ENCODE data around the gene IL5.

DNA sequence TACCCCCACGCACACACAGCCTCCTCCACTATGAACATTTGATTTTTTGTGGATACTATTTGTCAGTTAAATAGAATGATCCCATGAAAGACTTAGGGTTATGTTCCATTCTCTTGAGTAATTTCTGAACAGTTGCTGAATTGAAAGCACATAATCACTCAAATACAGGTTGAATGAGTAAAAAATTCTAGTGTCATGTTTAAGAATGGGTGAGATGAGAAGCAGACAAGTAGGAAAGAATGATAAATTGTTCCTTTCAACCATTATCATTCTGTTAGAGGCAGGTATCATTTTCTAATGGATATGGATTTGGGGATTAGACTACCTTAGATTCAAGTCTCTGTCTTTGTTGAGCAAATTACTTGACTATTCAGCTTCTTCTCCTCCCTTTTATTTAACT lies 32.8 kb upstream of the IL5 start:
- TF ChIP-seq, protein P1, sequence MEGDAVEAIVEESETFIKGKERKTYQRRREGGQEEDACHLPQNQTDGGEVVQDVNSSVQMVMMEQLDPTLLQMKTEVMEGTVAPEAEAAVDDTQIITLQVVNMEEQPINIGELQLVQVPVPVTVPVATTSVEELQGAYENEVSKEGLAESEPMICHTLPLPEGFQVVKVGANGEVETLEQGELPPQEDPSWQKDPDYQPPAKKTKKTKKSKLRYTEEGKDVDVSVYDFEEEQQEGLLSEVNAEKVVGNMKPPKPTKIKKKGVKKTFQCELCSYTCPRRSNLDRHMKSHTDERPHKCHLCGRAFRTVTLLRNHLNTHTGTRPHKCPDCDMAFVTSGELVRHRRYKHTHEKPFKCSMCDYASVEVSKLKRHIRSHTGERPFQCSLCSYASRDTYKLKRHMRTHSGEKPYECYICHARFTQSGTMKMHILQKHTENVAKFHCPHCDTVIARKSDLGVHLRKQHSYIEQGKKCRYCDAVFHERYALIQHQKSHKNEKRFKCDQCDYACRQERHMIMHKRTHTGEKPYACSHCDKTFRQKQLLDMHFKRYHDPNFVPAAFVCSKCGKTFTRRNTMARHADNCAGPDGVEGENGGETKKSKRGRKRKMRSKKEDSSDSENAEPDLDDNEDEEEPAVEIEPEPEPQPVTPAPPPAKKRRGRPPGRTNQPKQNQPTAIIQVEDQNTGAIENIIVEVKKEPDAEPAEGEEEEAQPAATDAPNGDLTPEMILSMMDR (IDR thresholded peaks at IDR 0.05; ENCODE audit: poor library complexity, severe bottlenecking): no peak
- TF ChIP-seq RAD21 (conservative IDR thresholded peaks at IDR 0.05) (no peak), MXI1 (conservative IDR thresholded peaks at IDR 0.05; ENCODE audit: poor library complexity, severe bottlenecking) (no peak), EZH2 (IDR thresholded peaks at IDR 0.05; ENCODE audit: borderline replicate concordance, insufficient read depth, low read length, poor library complexity, severe bottlenecking) (no peak), POLR2AphosphoS5 (IDR thresholded peaks at IDR 0.05) (no peak), EP300 (conservative IDR thresholded peaks at IDR 0.05; ENCODE audit: poor library complexity, severe bottlenecking) (no peak), TAF1 (IDR thresholded peaks at IDR 0.05; ENCODE audit: low read depth) (no peak), SMC3 (conservative IDR thresholded peaks at IDR 0.05; ENCODE audit: poor library complexity) (no peak)
- TF ChIP-seq, protein P2, sequence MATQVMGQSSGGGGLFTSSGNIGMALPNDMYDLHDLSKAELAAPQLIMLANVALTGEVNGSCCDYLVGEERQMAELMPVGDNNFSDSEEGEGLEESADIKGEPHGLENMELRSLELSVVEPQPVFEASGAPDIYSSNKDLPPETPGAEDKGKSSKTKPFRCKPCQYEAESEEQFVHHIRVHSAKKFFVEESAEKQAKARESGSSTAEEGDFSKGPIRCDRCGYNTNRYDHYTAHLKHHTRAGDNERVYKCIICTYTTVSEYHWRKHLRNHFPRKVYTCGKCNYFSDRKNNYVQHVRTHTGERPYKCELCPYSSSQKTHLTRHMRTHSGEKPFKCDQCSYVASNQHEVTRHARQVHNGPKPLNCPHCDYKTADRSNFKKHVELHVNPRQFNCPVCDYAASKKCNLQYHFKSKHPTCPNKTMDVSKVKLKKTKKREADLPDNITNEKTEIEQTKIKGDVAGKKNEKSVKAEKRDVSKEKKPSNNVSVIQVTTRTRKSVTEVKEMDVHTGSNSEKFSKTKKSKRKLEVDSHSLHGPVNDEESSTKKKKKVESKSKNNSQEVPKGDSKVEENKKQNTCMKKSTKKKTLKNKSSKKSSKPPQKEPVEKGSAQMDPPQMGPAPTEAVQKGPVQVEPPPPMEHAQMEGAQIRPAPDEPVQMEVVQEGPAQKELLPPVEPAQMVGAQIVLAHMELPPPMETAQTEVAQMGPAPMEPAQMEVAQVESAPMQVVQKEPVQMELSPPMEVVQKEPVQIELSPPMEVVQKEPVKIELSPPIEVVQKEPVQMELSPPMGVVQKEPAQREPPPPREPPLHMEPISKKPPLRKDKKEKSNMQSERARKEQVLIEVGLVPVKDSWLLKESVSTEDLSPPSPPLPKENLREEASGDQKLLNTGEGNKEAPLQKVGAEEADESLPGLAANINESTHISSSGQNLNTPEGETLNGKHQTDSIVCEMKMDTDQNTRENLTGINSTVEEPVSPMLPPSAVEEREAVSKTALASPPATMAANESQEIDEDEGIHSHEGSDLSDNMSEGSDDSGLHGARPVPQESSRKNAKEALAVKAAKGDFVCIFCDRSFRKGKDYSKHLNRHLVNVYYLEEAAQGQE (IDR thresholded peaks at IDR 0.05; ENCODE audit: borderline replicate concordance): no peak
